AG09319 (cell line): ENCODE data around the gene SPG7.

Experiments
- DNase-seq: peaks from one replicate; pipeline ENCODE4 v3.0.0-alpha.2; 2010; ENCODE audit warnings: low read depth; ENCODE audit errors: extremely low read depth
- CTCF ChIP-seq: IDR thresholded peaks from 2 replicates; pipeline ENCODE4 v1.5.1; 2011; ENCODE audit warnings: low read depth, mild to moderate bottlenecking, inconsistent platforms, low read length, moderate library complexity

Gene SPG7

GRCh38 chr16:89495121-89495520 is 13.1 kb upstream of the SPG7 start:
- DNase-seq, result no peak
- no peak for TF ChIP-seq CTCF

DNA sequence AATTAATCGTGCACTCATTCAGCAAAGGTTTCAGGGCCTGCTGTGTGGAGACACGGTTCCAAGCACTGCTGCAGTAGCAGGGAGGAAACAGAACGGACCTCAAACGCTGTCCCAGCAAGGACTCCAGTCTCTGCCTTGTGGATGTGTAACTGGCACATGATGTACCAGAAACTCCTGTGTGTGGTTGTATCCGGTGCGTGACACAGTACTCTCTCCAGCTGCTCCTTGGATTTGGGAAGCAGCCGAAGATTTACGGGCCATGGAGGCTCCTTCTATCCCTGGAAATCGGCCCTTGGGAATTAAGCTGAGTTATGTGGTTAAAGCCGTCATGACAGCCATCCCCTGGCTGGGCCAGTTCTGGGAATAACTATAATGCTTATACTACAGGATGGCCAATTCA is 9.4 kb upstream of the SPG7 start:
- no peak for DNase-seq
- TF ChIP-seq CTCF, result no peak

DNA sequence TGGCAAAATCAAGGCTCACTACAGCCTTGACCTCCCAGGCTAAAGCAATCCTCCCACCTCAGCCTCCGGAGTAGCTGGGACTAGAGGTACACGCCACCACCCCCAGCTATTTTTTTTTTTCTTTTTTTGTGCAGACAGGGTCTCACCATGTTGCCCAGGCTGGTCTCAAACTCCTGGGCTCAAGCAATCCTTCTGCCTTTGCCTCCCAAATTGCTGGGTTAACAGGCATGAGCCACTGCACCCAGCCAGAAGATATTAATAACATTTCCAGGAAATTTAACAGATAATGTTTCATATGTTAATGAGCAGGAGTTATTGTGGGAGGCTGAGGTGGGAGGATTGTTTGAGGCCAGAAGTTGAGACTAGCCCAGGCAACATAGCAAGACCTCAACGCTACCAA is 8.4 kb upstream of the SPG7 start:
- DNase-seq, result no peak
- TF ChIP-seq CTCF, result no peak

DNA sequence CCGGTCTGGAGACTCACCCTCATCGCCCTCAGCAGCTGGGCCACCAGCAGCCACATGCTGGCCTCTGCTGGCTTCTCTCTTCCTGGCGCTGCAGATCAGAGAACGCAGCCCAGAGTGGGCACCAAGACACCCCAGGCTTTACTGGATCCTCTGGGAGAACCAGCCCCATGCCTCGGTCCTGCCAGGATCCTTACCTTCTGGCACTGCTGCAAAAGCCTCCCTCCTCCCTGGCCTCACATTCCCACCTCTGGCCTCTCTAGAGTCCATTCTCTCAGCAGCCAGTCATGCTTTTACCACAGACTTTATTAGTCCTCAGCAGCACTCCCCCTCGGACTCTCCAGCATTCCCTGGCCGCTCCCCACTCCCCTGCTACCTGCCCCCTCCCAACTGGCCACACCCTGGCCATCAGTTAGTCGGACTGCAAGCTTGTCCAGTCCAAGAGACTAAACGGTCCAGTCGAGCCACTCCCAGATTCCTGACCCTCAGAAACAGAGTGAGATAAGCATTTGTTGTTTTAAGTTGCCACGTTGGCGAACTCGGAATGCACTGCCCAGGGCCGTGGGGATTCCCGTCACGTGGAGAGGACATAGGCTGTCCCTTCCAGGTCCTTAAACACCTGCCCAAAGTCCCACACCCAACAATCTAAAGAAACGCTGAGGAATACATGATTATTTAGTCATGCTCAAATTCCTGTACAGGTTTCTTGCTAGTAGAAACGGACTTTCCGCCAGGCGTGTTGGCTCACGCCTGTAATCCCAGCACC is 5.9 kb upstream of the SPG7 start:
- no peak for DNase-seq

DNA sequence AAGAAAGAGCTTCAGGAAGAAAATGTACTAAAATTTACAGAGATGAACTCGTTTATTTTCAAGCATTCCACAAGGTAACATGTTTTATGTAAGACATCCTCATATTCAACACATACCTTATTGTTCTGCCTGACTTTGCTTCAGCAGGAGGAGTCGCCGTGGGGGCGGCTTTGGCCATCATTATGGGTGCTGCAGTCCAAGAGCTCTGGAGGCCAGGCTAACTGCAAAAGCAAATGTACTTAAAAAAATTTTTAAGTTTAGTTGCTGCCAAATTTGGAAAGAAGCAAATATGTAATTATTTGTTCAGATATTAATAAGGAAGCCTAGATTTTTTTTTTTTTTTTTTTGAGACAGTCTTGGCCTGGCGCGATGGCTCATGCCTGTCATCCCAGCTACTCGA is 4.1 kb upstream of the SPG7 start:
- DNase-seq, result no peak

More for the DNA sequence above, 5.9 kb upstream of the SPG7 start:
- TF ChIP-seq CTCF, result peak; percentile 1; the same call in 1 of the 2 replicates

GRCh38 chr16:89505204-89506112 is 2.7 kb upstream of the SPG7 start:
- TF ChIP-seq CTCF, result no peak
- no peak for DNase-seq

More for the DNA sequence above, 4.1 kb upstream of the SPG7 start:
- no peak for TF ChIP-seq CTCF

DNA sequence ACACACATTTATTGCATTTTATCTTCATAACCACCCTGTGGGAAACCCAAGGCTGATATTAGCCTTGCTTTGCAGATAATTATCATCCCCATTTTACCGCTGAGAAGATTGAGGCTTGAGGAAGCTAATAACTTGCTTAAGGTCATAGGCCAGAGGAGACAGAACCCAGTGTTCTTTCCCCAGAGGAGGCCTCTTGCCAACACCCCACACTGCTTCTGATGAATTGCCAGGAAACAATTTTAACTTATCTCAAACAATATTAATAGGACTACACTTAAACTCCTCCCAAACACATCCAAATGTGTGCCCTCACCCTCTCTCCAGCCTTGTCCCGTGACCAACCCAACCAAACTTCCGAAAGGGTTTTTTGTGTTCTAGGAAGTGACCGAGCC is 2.1 kb upstream of the SPG7 start:
- DNase-seq, result no peak
- TF ChIP-seq CTCF, result no peak
